Adipocyte (in vitro differentiated cells): ENCODE measurements around the gene CD7.

Experiments
- DNase-seq: peaks from one replicate; pipeline ENCODE4 v3.0.0-alpha.2; 2015; ENCODE audit warnings: low read depth
- H3K27me3 ChIP-seq: replicated peaks from 2 replicates; pipeline ENCODE4 v1.7.0; 2013; ENCODE audit warnings: mild to moderate bottlenecking, low read length, moderate library complexity; ENCODE audit not compliant: control insufficient read depth, insufficient read depth
- H3K36me3 ChIP-seq: 2 replicates; pipeline ENCODE4 v1.7.0; 2013; ENCODE audit warnings: low read length, mild to moderate bottlenecking, moderate library complexity; ENCODE audit not compliant: control insufficient read depth, insufficient read depth, severe bottlenecking
- H3K4me1 ChIP-seq: 2 replicates; pipeline ENCODE4 v1.7.0; 2013; ENCODE audit warnings: mild to moderate bottlenecking, low read length, moderate library complexity; ENCODE audit not compliant: control insufficient read depth, insufficient read depth
- H3K4me3 ChIP-seq: 2 replicates; pipeline ENCODE4 v1.7.0; 2013; ENCODE audit warnings: mild to moderate bottlenecking, low read length, moderate library complexity
- H3K9ac ChIP-seq: 2 replicates; pipeline ENCODE4 v1.7.0; 2013; ENCODE audit warnings: mild to moderate bottlenecking, low read length, moderate library complexity
- H3K9me3 ChIP-seq: 2 replicates; pipeline ENCODE4 v1.7.0; 2013; ENCODE audit warnings: mild to moderate bottlenecking, low read length, moderate library complexity; ENCODE audit not compliant: control insufficient read depth

The CD7 gene

DNA sequence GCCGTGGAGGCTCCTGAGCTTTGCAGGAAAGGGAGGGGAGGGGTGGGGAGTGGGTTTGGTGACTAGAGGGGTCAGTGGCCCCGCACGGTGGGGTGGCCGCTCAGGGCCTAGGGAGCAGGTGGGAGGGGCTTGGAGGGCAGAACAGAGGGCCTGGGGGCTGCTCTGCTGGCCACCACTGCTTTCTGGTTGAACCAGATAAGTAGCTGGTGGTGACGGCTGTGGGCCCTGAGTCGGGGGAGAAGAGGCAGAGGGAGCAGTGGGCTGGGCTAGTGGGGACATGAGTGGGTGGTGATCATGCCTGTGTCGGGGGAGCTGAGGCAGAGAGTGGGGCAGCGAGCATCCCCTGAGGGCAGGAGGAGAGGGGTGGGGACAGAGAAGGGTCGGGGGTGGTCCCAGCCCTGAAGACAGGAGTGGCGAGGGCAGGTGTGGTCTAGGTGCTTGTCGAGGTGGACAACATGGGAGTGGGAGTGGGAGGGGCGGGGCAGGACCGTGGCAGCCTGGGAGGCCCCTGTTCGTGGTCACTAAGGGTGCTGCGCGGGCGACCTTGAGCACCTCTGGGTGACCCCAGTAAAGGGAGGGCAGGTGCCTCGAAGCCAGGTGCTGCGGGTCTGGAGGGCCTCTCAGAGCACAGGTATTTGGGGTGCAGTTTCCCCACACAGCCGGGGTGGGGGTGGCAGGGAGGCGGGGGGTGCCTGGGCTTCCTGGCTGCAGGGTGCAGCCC is 6.3 kb upstream of the CD7 start:
- Histone ChIP-seq H3K4me3 (no peak overlapping the region), H3K36me3 (no peaks in the 10 kb centered on the region), H3K4me1 (no peaks in the 10 kb centered on the region), H3K27me3 (no peaks in the 10 kb centered on the region), H3K9me3 (no peaks in the 10 kb centered on the region), H3K9ac (no peak overlapping the region)
- DNase-seq, result no peak

DNA sequence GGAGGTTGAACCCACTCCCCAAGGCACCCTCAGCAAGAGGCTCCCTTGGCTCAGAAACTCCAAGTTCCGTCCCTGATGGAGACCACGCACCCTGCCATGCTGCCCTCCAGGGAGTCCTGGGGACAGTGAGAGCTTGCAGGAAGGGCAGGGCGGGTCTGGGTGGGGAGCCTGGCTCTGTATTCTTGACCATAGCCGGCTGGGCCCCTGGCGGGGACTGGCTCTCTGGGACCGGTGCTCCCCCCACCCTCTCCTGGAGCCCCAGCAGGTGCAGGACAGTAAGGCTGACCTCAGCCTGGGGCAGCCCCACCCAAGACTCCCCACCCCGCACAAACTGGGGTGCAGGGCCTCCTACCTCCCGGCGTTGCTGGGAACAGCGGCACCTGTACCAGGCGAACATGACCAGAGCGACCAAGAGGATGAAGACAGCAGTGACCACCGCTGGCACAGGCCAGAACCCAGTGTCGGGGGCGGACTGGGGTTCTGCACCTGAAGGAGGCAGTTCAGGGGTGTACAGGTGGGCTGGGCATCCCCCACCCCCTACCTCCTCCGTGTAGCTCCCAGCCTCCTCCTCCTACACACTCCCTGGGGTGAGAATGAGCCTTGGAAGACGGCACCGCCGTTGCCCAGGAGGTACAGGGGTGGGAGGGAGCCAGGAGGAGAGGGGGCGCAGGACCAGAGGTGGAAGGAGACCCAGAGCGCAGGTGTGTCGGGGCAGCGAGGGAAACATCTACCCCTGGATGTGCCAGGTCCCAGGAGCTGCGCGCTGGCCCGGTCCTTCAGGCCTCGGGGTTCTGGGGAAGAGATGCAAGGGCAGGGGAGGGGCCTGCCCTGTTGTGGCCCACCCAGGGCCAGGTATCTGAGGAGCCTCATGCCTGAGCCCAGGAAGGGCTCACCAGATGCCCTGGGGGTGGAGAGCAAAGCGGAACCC is 5.4 kb upstream of the CD7 start:
- Histone ChIP-seq H3K27me3 (no peaks in the 10 kb centered on the region), H3K9me3 (no peaks in the 10 kb centered on the region), H3K36me3 (no peaks in the 10 kb centered on the region), H3K4me3 (no peak overlapping the region), H3K9ac (no peak overlapping the region), H3K4me1 (no peaks in the 10 kb centered on the region)
- DNase-seq, result no peak

DNA sequence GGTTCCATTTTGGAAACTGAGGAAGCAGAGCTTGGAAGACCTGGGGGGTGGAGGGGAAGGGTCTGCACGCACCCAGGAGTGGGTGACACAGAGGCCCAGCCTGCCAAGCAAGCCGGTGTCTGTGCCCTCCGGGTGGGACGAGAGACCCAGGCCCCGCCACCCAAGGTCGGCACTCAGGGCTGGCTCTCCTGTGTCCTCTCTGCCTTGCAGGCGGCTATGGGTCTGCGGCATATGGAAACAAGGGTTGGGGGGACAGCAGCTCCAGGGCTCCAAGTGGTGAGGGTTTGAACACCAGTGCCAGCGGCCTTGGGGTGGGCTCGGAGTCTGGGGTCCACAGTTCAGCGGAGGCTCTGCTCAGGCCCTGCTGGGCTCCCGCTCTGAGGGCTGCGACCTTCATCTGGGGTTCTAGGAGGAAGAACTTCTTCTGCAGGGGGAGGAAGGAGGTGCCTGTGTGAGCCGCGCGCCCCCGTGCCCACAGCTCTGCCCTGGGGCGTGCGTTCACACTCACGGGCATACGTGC is 4.6 kb upstream of the CD7 start:
- DNase-seq, result no peak
- peaks cover 2% of the 10 kb centered on the region for H3K27me3 ChIP-seq
- H3K4me1 ChIP-seq, result peaks cover 1% of the 10 kb centered on the region
- no peak overlapping the region for H3K4me3 ChIP-seq
- no peak overlapping the region for H3K9ac ChIP-seq
- H3K36me3 ChIP-seq, result no peaks in the 10 kb centered on the region
- no peaks in the 10 kb centered on the region for H3K9me3 ChIP-seq

- Histone ChIP-seq H3K9ac (no peak overlapping the region), H3K4me1 (peaks cover 5% of the 10 kb centered on the region), H3K9me3 (no peaks in the 10 kb centered on the region), H3K36me3 (no peaks in the 10 kb centered on the region), H3K4me3 (no peak overlapping the region), H3K27me3 (peaks cover 10% of the 10 kb centered on the region)
- DNase-seq, result peak; percentile 61
Observed at GRCh38 chr17:82320956-82321927, 3.8 kb upstream of the CD7 start.

- Histone ChIP-seq H3K4me1 (peaks cover 5% of the 10 kb centered on the region), H3K9ac (no peak overlapping the region), H3K27me3 (peaks cover 18% of the 10 kb centered on the region), H3K9me3 (no peaks in the 10 kb centered on the region), H3K36me3 (no peaks in the 10 kb centered on the region), H3K4me3 (no peak overlapping the region)
- DNase-seq, result no peak
Observed at GRCh38 chr17:82320140-82320840, 2.9 kb upstream of the CD7 start.

GRCh38 chr17:82319619-82320062 is 2.2 kb upstream of the CD7 start:
- H3K4me1 ChIP-seq, result peaks cover 5% of the 10 kb centered on the region
- H3K9ac ChIP-seq, result no peak overlapping the region
- H3K27me3 ChIP-seq, result peaks cover 19% of the 10 kb centered on the region
- no peaks in the 10 kb centered on the region for H3K9me3 ChIP-seq
- no peak overlapping the region for H3K4me3 ChIP-seq
- no peak for DNase-seq
- no peaks in the 10 kb centered on the region for H3K36me3 ChIP-seq

- H3K4me1 ChIP-seq, result peaks cover 5% of the 10 kb centered on the region
- H3K36me3 ChIP-seq, result no peaks in the 10 kb centered on the region
- H3K9ac ChIP-seq, result no peak overlapping the region
- no peaks in the 10 kb centered on the region for H3K9me3 ChIP-seq
- H3K4me3 ChIP-seq, result no peak overlapping the region
- peaks cover 20% of the 10 kb centered on the region for H3K27me3 ChIP-seq
- no peak for DNase-seq
Observed at GRCh38 chr17:82318772-82319606, 1.6 kb upstream of the CD7 start.

DNA sequence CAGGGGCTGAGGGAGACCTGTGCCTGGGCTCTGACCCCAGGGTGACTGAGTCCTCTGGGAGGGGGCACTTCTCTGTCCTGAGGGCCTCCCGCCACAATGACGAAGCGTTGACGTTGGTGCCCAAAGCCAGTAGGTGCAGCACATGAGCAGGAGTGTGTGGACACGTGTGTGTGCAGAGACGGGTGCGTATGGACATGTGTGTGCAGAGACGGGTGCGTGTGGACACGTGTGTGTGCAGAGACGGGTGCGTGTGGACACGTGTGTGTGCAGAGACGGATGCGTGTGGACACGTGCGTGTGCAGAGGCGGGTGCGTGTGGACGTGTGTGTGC is 726 bp upstream of the CD7 start:
- Histone ChIP-seq H3K9me3 (no peaks in the 10 kb centered on the region), H3K9ac (no peak overlapping the region), H3K4me3 (no peak overlapping the region), H3K36me3 (no peaks in the 10 kb centered on the region), H3K4me1 (peaks cover 5% of the 10 kb centered on the region), H3K27me3 (peaks cover 29% of the 10 kb centered on the region)
- DNase-seq, result no peak

DNA sequence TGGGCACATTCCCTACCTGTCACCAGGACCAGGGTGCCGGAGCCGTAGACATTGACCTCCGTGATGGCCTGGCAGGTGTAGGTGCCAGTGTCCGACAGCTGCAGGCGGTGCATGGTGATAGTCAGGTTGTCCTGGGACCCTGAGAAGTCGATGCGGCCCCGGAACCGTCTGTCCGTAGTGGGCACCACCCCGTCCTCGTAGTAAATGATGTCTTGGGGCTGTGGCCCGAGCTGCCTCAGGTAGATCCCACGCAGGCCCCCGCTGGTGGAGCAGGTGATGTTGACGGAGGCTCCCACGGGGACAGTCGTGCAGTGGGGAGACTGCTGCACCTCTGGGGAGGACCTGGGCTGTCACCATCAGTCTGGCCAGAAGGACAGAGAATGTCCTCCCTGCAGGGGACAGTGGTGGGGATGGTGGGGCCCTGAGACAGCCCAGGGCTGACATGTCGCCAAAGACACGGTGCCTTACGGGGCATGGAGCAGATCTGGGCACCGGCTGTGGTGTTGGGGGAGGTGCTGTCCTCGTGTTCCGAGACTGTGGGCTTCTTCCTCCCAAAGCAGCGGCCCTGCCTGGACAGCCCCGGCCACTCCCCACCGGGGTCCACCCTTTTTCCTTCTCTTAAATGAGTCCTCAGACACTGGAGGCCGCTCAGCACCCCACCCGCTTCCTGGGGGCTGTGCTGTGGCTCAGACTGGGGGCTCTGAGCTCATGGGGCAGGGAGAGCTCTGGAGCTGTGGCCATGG is 586 bp downstream of the CD7 start:
- Histone ChIP-seq H3K36me3 (no peaks in the 10 kb centered on the region), H3K4me1 (peaks cover 5% of the 10 kb centered on the region), H3K27me3 (peaks cover 29% of the 10 kb centered on the region), H3K9me3 (no peaks in the 10 kb centered on the region), H3K4me3 (no peak overlapping the region), H3K9ac (no peak overlapping the region)
- DNase-seq, result no peak
